HUES64 (cell line): ENCODE measurements around the gene OPRPN.

Source experiments
- H3K27ac ChIP-seq: 2 replicates; pipeline ENCODE4 v1.7.0; 2013; ENCODE audit warnings: low read depth, low read length, inconsistent platforms
- H3K27me3 ChIP-seq: 2 replicates; pipeline ENCODE4 v1.6.1; 2013; ENCODE audit warnings: mild to moderate bottlenecking, low read length; ENCODE audit not compliant: insufficient read depth
- H3K36me3 ChIP-seq: 2 replicates; pipeline ENCODE4 v1.6.1; 2013; ENCODE audit warnings: mild to moderate bottlenecking, low read length; ENCODE audit not compliant: insufficient read depth
- H3K4me1 ChIP-seq: 2 replicates; pipeline ENCODE4 v1.6.1; 2013; ENCODE audit warnings: mild to moderate bottlenecking, low read length, moderate library complexity; ENCODE audit not compliant: insufficient read depth
- H3K4me3 ChIP-seq: 2 replicates; pipeline ENCODE4 v1.5.1; 2013; ENCODE audit warnings: mild to moderate bottlenecking, low read length, moderate library complexity
- H3K9ac ChIP-seq: 2 replicates; pipeline ENCODE4 v1.6.1; 2013; ENCODE audit warnings: mild to moderate bottlenecking, low read depth, low read length
- H3K9me3 ChIP-seq: 2 replicates; pipeline ENCODE4 v1.6.1; 2013; ENCODE audit warnings: low read depth, low read length; ENCODE audit not compliant: insufficient read depth
- WGBS: fragments of 150-250, 120-280 bp; methylation state at CpG from one replicate; pipeline ENCODE4 v1.1.7; 2013; ENCODE audit warnings: missing lambda C conversion rate; 5-methylcytosine and 5-hydroxymethylcytosine counted together

Gene OPRPN

DNA sequence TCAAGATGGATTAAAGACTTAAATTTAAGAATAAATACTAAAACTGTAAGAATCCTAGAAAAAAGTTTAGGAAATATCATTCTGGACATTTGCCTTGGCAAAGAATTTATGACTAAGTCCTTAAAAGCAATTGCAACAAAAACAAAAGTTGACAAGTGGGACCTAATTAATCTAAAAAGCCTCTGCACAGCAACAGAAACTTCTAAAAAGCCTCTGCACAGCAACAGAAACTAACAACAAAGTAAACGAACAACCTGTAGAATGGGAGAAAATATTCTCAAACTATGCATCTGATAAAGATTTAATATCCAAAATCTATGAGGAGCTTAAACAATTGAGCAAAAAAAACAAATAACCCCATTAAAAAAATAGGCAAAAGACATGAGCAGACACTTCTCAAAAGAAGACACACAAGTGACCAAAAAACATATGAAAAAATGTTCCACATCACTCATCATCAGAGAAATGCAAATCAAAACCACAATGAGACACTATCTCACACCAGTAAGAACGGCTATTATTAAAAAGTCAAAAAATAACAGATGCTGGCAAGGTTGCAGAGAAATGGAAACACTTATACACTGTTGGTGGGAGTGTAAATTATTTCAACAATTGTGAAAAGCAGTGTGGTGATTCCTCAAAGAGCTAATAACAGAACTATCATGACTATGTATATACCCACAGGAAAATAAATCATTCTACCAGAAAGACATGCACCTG is 5.5 kb upstream of the OPRPN start:
- Histone ChIP-seq H3K9ac (no peak overlapping the region), H3K4me1 (no peaks in the 10 kb centered on the region), H3K27ac (no peak overlapping the region), H3K9me3 (no peaks in the 10 kb centered on the region), H3K36me3 (no peaks in the 10 kb centered on the region), H3K27me3 (no peaks in the 10 kb centered on the region), H3K4me3 (no peak overlapping the region)
- WGBS, result 100% methylated on average over 1 of the region's 2 CpGs

DNA sequence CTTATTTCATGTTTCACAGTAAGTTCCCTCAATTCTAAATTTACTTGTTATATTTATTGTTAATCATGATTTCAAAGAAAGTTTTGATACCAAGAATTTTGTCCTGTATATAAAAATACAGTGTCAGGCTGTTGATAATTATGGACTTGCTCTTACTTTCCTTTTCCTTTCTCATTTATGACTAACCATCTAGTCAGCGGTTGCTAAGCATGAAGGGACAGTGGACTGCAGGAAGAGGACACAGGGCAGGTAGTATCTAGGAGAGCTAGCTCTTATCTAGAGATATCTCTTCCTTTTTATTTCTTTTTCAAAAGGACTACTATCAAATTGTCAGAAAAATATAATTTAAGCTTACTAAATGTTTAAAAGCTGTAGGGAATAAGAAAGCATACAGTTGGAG is 1.6 kb downstream of the OPRPN start:
- Histone ChIP-seq H3K4me3 (no peak overlapping the region), H3K9me3 (no peaks in the 10 kb centered on the region), H3K27me3 (no peaks in the 10 kb centered on the region), H3K36me3 (no peaks in the 10 kb centered on the region), H3K4me1 (no peaks in the 10 kb centered on the region), H3K9ac (no peak overlapping the region), H3K27ac (no peak overlapping the region)
- WGBS, result no CpG with 5 or more reads among the region's 1 CpG

DNA sequence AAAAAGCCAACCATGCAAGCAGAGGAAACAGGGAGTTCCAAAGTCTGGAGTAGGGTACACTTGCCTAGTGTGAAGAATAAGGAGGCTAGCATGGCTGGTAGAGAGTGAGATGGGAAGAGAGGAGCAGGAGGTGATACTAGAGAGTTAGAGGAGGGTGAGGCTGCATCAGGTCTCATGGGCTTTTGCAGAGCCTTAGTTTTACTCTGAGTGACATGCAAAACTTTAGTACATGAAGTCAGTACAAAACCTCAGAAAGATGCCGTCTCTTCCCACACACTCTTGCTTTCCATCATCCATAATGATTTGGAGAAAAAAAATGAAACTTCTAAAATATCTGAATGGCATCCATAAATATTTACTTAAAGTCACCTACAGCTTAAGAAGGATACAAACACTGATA is 5.0 kb downstream of the OPRPN start:
- no peaks in the 10 kb centered on the region for H3K9me3 ChIP-seq
- no peaks in the 10 kb centered on the region for H3K36me3 ChIP-seq
- WGBS, result no CpG with 5 or more reads among the region's 1 CpG
- H3K27me3 ChIP-seq, result no peaks in the 10 kb centered on the region
- H3K9ac ChIP-seq, result no peak overlapping the region
- H3K4me3 ChIP-seq, result no peak overlapping the region
- no peak overlapping the region for H3K27ac ChIP-seq
- H3K4me1 ChIP-seq, result no peaks in the 10 kb centered on the region

DNA sequence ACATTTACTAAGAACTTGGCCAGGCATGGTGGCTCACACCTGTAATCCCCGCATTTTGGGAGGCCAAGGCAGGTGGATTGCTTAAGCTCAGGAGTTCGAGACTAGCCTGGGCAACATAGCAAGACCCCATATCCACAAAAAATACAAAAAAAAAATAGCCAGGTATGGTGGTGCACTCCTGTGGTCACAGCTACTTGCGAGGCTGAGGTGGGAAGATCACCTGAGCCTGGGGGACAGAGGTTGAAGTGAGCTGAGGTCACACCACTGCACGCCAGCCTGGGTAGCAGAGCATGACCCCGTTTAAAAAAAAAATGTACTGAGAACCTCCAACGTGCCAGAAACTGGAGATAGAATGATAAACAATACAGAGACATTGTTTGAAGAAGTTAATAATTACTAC is 8.0 kb downstream of the OPRPN start:
- H3K9ac ChIP-seq, result no peak overlapping the region
- 91% methylated on average over 5 of the region's 6 CpGs for WGBS
- H3K27me3 ChIP-seq, result no peaks in the 10 kb centered on the region

DNA sequence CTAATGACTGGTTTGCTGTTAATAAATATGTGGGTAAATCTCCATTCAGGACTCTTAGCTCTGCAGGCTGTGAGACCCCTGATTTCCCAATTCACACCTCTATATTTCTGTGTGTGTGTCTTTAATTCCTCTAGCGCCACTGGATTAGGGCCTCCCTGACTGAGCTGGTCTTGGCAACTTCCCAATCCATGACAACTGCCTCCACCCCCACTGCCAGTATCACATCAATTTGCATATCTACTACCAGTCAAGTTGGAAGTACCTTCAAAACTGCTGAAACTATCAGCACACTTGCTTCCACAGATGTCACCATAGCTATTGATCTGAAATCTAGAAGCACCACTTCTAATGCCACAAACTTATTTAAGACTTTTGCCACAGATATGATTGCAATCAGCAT is 27.6 kb downstream of the OPRPN start:
- 81% methylated on average over 1 of the region's 1 CpG for WGBS
- no peaks in the 10 kb centered on the region for H3K4me1 ChIP-seq
- H3K27me3 ChIP-seq, result no peaks in the 10 kb centered on the region
- H3K9ac ChIP-seq, result no peak overlapping the region
- H3K36me3 ChIP-seq, result no peaks in the 10 kb centered on the region
- no peak overlapping the region for H3K27ac ChIP-seq
- H3K9me3 ChIP-seq, result peaks cover 4% of the 10 kb centered on the region; the same call in 1 of the 2 replicates
- no peak overlapping the region for H3K4me3 ChIP-seq

More for the DNA sequence above, 8.0 kb downstream of the OPRPN start:
- H3K9me3 ChIP-seq, result no peaks in the 10 kb centered on the region
- H3K4me1 ChIP-seq, result no peaks in the 10 kb centered on the region
- H3K27ac ChIP-seq, result no peak overlapping the region
- no peaks in the 10 kb centered on the region for H3K36me3 ChIP-seq
- no peak overlapping the region for H3K4me3 ChIP-seq

DNA sequence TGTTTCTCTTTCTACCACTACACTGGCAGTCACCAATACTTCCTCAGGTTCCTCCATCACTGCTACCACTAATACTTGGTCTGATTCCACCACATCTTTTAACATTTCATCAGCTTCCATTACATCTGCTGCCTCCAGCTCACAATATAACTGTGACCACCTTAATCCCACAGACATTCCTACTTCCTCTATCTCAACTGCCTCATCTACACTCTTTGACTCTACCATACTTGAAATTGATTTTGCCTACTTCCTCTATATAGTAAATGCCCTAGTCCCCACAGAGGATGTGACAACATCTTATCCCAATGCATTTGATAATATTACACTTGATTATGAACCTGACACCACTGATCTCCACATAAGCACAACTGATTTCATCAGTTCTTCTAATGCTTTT is 29.0 kb downstream of the OPRPN start:
- H3K9ac ChIP-seq, result no peak overlapping the region
- H3K9me3 ChIP-seq, result peaks cover 4% of the 10 kb centered on the region; the same call in 1 of the 2 replicates
- no peaks in the 10 kb centered on the region for H3K27me3 ChIP-seq
- H3K27ac ChIP-seq, result no peak overlapping the region
- H3K4me3 ChIP-seq, result no peak overlapping the region
- no peaks in the 10 kb centered on the region for H3K36me3 ChIP-seq
- H3K4me1 ChIP-seq, result no peaks in the 10 kb centered on the region

DNA sequence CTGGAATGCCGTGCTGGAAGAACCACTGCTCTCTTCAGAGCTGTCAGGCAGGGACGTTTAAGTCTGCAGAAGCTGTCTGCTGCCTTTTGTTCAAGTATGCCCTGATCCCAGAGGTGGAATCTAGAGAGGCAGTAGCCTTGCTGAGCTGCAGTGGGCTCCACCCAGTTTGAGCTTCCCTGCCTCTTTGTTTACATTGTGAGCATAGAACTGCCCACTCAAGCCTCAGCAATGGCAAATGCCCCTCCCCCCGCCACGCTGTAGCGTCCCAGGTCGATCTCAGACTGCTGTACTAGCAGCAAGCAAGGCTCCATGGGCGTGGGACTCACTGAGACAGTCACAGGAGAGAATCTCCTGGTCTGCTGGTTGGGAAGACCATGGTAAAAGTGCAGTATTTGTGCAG is 39.5 kb downstream of the OPRPN start:
- H3K9me3 ChIP-seq, result no peaks in the 10 kb centered on the region
- H3K36me3 ChIP-seq, result no peaks in the 10 kb centered on the region
- no peak overlapping the region for H3K27ac ChIP-seq
- no peak overlapping the region for H3K9ac ChIP-seq
- no peaks in the 10 kb centered on the region for H3K27me3 ChIP-seq
- 46% methylated on average over 7 of the region's 7 CpGs for WGBS
- peaks cover 7% of the 10 kb centered on the region for H3K4me1 ChIP-seq
- H3K4me3 ChIP-seq, result no peak overlapping the region

DNA sequence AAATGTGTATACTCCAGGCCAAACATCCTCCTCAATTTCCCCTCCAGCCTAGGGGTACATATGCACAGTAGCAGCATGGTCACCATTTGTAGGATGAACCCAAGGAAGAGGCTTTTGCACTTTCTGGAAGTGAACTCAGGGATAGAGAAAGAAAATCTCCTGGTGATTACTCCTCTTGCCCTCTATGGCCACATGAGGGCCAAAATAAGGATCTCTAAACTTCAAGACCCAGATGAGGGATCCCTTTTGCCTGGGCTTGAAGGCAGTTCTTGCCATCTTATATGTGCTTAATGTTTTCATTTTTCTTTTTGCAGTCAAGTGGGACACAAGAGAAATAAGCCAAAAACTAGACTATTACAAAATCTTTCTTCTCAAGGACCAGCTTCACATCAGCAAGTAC is 44.7 kb downstream of the OPRPN start:
- peaks cover under 1% of the 10 kb centered on the region; the same call in 1 of the 2 replicates for H3K4me1 ChIP-seq
- H3K27me3 ChIP-seq, result no peaks in the 10 kb centered on the region
- no peak overlapping the region for H3K9ac ChIP-seq
- no peak overlapping the region for H3K4me3 ChIP-seq
- no peaks in the 10 kb centered on the region for H3K9me3 ChIP-seq
- no peak overlapping the region for H3K27ac ChIP-seq
- H3K36me3 ChIP-seq, result no peaks in the 10 kb centered on the region

DNA sequence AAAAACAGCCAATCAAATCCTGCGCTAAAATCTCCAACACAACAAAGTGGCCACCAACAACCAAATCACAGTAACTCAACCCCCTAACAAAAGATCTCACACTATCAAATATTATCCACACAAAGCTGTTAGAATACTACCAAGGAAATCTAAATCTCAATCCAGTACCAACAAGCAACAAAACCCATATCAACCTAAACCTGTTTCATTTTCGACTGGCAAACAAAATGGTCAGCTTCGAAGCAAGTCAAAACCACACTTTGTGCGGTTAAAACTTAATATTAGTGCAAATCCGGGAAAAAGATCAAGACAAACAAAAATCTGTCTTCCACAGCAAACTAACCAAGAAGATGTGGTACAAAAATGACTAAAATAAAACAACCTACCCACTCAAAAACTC is 45.6 kb downstream of the OPRPN start:
- Histone ChIP-seq H3K9ac (no peak overlapping the region), H3K27ac (no peak overlapping the region), H3K9me3 (no peaks in the 10 kb centered on the region), H3K4me1 (no peaks in the 10 kb centered on the region), H3K4me3 (no peak overlapping the region), H3K27me3 (no peaks in the 10 kb centered on the region), H3K36me3 (no peaks in the 10 kb centered on the region)
- 94% methylated on average over 5 of the region's 5 CpGs for WGBS

DNA sequence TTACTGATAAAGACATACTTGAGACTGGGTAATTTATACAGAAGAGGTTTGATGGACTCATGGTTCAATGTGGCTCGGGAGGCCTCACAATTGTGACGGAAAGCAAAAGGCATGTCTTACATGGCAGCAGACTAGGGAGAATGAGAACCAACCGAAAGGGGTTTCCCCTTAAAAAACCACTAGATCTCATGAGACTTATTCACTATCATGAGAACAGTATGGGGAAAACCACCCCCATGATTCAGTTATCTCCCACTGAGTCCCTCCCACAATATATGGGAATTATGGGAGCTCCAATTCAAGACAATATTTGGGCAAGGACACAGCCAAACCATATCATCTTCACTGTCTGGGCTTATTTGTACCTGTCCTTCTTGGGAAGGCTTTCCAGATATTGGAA is 51.5 kb downstream of the OPRPN start:
- Histone ChIP-seq H3K27ac (no peak overlapping the region), H3K9ac (no peak overlapping the region), H3K4me1 (no peaks in the 10 kb centered on the region), H3K9me3 (no peaks in the 10 kb centered on the region), H3K27me3 (no peaks in the 10 kb centered on the region), H3K36me3 (no peaks in the 10 kb centered on the region), H3K4me3 (no peak overlapping the region)
- 84% methylated on average over 3 of the region's 3 CpGs for WGBS

DNA sequence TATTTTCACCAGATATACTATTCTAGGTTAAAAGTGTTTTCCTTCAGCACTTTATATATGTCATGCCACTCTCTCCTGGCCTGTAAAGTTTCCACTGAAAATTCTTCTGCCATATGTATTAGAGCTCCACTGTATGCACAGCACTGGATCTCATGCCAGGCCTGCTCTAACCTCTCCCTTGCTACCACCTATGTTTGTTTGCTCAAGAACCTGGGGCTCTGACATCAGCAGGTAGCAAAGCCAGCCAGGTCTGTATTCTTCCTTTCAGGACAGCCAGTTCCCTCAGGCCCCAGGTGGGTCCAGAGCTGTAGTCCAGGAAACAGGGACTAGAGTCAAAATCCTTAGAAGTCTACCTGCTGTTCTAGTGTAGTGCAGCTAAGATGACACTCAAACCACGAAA is 55.2 kb downstream of the OPRPN start:
- no peak overlapping the region for H3K27ac ChIP-seq
- 39% methylated on average over 1 of the region's 1 CpG for WGBS
- H3K27me3 ChIP-seq, result no peaks in the 10 kb centered on the region
- H3K9me3 ChIP-seq, result no peaks in the 10 kb centered on the region
- H3K36me3 ChIP-seq, result no peaks in the 10 kb centered on the region
- H3K9ac ChIP-seq, result no peak overlapping the region
- H3K4me3 ChIP-seq, result no peak overlapping the region
- no peaks in the 10 kb centered on the region for H3K4me1 ChIP-seq
